Measurements from ENCODE around the gene TRIM17. TPM values are rescaled to one million over a fixed set of nuclear protein-coding genes. Genes with fewer than 3 reads are reported as not detected.

TRIM17 gene
- total RNA-seq, 1 donor from 2014 or later = 2.6 TPM

- no peak for ATAC-seq
- intact Hi-C loops (cut with DNase I) = no loop called here
- DNase-seq = peak; percentile 41
- H3K27me3 ChIP-seq (ENCODE audit: low read depth) = no peaks in the 10 kb centered on the region
- TF ChIP-seq CTCF (IDR thresholded peaks at IDR 0.05) = no peak
- no peak overlapping the region for H3K27ac ChIP-seq
- H3K4me3 ChIP-seq = no peak overlapping the region
- H3K36me3 ChIP-seq = no peaks in the 10 kb centered on the region
- H3K4me1 ChIP-seq = no peaks in the 10 kb centered on the region
- no peaks in the 10 kb centered on the region for H3K9me3 ChIP-seq
Observed at GRCh38 chr1:228364706-228365213, 51.9 kb downstream of the TRIM17 start.

GRCh38 chr1:228364068-228364705, 52.5 kb downstream of the TRIM17 start:
- ATAC-seq = no peak
- Histone ChIP-seq H3K4me3 (no peak overlapping the region), H3K27me3 (ENCODE audit: low read depth) (no peaks in the 10 kb centered on the region), H3K27ac (no peak overlapping the region), H3K36me3 (no peaks in the 10 kb centered on the region), H3K9me3 (no peaks in the 10 kb centered on the region), H3K4me1 (no peaks in the 10 kb centered on the region)
- peak; percentile 38 for DNase-seq
- intact Hi-C loops (cut with DNase I) = no loop called here
- no peak for TF ChIP-seq CTCF (IDR thresholded peaks at IDR 0.05)

- Histone ChIP-seq H3K27ac (no peak overlapping the region), H3K4me1 (no peaks in the 10 kb centered on the region), H3K4me3 (no peak overlapping the region), H3K36me3 (no peaks in the 10 kb centered on the region), H3K27me3 (ENCODE audit: low read depth) (no peaks in the 10 kb centered on the region), H3K9me3 (no peaks in the 10 kb centered on the region)
- intact Hi-C loops (cut with DNase I) = no loop called here
- no peak for TF ChIP-seq CTCF (IDR thresholded peaks at IDR 0.05)
- DNase-seq = peak; percentile 27
- no peak for ATAC-seq
Observed at GRCh38 chr1:228363686-228364067, 53.0 kb downstream of the TRIM17 start.

- no peak for ATAC-seq
- H3K27ac ChIP-seq = no peak overlapping the region
- H3K4me1 ChIP-seq = no peaks in the 10 kb centered on the region
- no peaks in the 10 kb centered on the region for H3K9me3 ChIP-seq
- TF ChIP-seq CTCF (IDR thresholded peaks at IDR 0.05) = no peak
- H3K36me3 ChIP-seq = no peaks in the 10 kb centered on the region
- H3K4me3 ChIP-seq = no peak overlapping the region
- no peaks in the 10 kb centered on the region for H3K27me3 ChIP-seq (ENCODE audit: low read depth)
- intact Hi-C loops (cut with DNase I) = no loop called here
- DNase-seq = peak; percentile 9
Observed at GRCh38 chr1:228362884-228363450, 53.7 kb downstream of the TRIM17 start.

- no peak for ATAC-seq
- Histone ChIP-seq H3K36me3 (no peaks in the 10 kb centered on the region), H3K27ac (no peak overlapping the region), H3K27me3 (ENCODE audit: low read depth) (no peaks in the 10 kb centered on the region), H3K4me3 (no peak overlapping the region), H3K4me1 (no peaks in the 10 kb centered on the region), H3K9me3 (no peaks in the 10 kb centered on the region)
- intact Hi-C loops (cut with DNase I) = no loop called here
- peak; percentile 30 for DNase-seq
- TF ChIP-seq CTCF (IDR thresholded peaks at IDR 0.05) = no peak
Observed at GRCh38 chr1:228362141-228362883, 54.3 kb downstream of the TRIM17 start.
